ENCODE results near the gene EBF3. TPM values are rescaled to one million over a fixed set of nuclear protein-coding genes. Genes with fewer than 3 reads are reported as not detected.

EBF3 gene, protein sequence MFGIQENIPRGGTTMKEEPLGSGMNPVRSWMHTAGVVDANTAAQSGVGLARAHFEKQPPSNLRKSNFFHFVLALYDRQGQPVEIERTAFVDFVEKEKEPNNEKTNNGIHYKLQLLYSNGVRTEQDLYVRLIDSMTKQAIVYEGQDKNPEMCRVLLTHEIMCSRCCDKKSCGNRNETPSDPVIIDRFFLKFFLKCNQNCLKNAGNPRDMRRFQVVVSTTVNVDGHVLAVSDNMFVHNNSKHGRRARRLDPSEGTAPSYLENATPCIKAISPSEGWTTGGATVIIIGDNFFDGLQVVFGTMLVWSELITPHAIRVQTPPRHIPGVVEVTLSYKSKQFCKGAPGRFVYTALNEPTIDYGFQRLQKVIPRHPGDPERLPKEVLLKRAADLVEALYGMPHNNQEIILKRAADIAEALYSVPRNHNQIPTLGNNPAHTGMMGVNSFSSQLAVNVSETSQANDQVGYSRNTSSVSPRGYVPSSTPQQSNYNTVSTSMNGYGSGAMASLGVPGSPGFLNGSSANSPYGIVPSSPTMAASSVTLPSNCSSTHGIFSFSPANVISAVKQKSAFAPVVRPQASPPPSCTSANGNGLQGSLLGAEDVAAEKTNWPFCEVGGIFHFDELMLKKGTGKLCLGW
- total RNA-seq (2022) (not detected in 2 replicates), Bru-seq, nascent RNA (percentile 9 among the genes with signal in this experiment), BruChase-seq, experiment 1, labeled RNA remaining after a 6-hour chase (percentile 7 among the genes with signal in this experiment), BruChase-seq, experiment 2, labeled RNA remaining after a 2-hour chase (percentile 4 among the genes with signal in this experiment)
- long read RNA-seq, result 0 reads

DNA sequence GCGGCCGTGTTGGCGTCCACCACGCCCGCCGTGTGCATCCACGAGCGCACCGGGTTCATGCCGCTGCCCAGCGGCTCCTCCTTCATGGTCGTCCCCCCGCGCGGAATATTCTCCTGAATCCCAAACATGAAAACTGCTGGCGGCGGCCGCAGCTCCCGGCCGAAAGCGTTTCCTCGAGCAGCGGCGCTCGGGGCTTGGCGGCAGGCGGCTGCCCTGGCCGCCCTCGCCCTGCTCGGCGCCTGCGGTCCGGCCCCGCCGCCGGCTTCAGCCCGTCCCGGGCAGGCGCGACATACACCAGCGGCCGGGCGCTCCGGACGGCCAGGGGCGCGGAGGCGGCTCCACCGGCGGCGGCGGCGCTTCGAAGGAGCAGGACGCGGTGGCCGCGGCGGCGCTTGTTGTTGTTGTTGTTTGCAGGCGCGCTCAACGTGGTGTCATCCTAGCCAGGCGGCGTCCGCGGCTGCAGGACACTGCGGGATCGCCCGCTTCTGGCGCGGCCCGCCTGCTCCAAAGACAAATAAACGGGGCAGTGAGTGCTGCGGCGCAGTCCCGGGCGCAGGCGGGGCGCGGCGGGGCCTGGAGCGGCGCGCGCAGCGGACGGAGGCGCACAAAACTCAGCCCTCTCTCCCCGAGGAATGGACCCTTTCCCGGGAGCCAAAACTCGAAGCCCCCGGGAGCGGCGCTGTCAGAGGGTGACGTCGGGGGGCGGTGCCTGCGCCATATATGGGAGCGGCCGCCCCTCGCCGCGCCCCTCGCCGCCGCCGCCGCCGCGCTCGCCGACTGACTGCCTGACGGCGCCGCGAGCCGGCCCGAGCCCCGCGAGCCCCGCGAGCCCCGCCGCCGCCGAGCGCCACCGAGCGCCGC is at the start of gene EBF3:
TSS of gene EBF3 (minus strand) at position 634 of the 861 bp plus-strand sequence. CDS start at position 128, 506 bp downstream.
- no peaks in the 10 kb centered on the region for H3K9me3 Mint-ChIP-seq (ENCODE audit: low read depth, unreplicated experiment)
- H3K27me3 Mint-ChIP-seq (ENCODE audit: unreplicated experiment), result no peaks in the 10 kb centered on the region
- no peaks in the 10 kb centered on the region for H3K4me1 Mint-ChIP-seq (ENCODE audit: low read depth, unreplicated experiment)
- DNase-seq, result peak; percentile 56
- H3K36me3 Mint-ChIP-seq (ENCODE audit: insufficient read depth, unreplicated experiment), result no peaks in the 10 kb centered on the region
- H3K27ac Mint-ChIP-seq (ENCODE audit: unreplicated experiment), result no peak within 1 kb of the TSS
- CTCF ChIA-PET, result no interaction called here
- peak within 1 kb of the TSS; percentile 43 for H3K4me3 Mint-ChIP-seq (ENCODE audit: low read depth, unreplicated experiment)
- TF ChIP-seq, protein P1, sequence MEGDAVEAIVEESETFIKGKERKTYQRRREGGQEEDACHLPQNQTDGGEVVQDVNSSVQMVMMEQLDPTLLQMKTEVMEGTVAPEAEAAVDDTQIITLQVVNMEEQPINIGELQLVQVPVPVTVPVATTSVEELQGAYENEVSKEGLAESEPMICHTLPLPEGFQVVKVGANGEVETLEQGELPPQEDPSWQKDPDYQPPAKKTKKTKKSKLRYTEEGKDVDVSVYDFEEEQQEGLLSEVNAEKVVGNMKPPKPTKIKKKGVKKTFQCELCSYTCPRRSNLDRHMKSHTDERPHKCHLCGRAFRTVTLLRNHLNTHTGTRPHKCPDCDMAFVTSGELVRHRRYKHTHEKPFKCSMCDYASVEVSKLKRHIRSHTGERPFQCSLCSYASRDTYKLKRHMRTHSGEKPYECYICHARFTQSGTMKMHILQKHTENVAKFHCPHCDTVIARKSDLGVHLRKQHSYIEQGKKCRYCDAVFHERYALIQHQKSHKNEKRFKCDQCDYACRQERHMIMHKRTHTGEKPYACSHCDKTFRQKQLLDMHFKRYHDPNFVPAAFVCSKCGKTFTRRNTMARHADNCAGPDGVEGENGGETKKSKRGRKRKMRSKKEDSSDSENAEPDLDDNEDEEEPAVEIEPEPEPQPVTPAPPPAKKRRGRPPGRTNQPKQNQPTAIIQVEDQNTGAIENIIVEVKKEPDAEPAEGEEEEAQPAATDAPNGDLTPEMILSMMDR (IDR thresholded peaks at IDR 0.05; ENCODE audit: unreplicated experiment), result no peak
- no TSS peak for BruUV-seq (replicated peaks)
- intact Hi-C loops (cut with micrococcal nuclease; ENCODE audit: unreplicated experiment), result no loop called here

DNA sequence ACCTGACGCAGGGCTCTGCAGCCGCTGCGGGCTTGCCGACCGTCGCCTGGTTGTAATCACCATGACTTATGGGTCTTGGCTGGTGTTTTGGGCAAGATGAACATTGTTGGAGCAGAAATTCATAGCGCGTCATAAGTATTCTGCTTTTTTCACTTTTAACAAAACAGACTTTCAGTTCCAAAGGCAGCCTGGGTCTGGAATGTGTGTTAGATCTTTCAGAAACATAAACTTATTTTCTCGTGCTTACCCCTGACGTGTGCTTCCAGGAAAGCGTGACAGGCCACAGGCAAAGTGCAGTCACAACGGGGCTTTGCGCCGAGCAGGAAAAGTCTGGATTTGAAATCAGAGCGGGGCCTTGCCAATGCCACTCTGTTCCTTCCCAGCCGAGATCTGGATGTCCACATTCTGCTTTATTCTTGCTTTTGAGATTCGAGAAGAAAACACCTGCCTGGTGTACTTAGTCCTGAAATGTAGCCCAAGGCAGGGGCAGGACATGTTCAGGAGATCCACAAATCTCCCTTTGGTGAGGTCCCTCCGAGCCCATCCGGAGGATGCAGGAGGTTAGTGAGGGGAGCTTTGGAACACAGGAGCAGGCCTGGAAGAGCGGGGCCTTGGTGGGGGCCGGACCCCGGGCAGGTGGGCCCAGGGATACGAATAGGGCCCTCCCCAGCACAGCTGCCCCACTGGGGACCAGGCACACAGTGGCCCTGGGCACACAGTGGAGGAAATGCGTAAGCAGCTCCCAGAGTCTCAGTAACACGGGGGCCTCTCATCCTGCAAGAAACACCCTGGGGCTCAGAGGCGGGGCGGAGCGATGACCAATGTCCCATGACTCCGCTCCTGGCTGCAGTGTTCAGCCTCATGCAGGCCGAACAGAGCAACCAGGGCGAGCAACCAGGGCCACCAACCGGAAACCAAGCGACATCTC is 49.5 kb upstream of the EBF3 start:
- Mint-ChIP-seq H3K4me3 (ENCODE audit: low read depth, unreplicated experiment) (no peak overlapping the region), H3K36me3 (ENCODE audit: insufficient read depth, unreplicated experiment) (no peaks in the 10 kb centered on the region), H3K9me3 (ENCODE audit: low read depth, unreplicated experiment) (peaks cover 11% of the 10 kb centered on the region), H3K27me3 (ENCODE audit: unreplicated experiment) (no peaks in the 10 kb centered on the region), H3K27ac (ENCODE audit: unreplicated experiment) (no peak overlapping the region), H3K4me1 (ENCODE audit: low read depth, unreplicated experiment) (no peaks in the 10 kb centered on the region)
- TF ChIP-seq, protein P1 (IDR thresholded peaks at IDR 0.05; ENCODE audit: unreplicated experiment), result no peak
- CTCF ChIA-PET, result interaction anchor here (0.7 kb wide), 1 partner anchor 16 kb away, joined by 4 read pairs; no protein-coding TSS in a partner anchor
- no TSS peak for BruUV-seq (replicated peaks)
- no peak for DNase-seq
- intact Hi-C loops (cut with micrococcal nuclease; ENCODE audit: unreplicated experiment), result no loop called here

DNA sequence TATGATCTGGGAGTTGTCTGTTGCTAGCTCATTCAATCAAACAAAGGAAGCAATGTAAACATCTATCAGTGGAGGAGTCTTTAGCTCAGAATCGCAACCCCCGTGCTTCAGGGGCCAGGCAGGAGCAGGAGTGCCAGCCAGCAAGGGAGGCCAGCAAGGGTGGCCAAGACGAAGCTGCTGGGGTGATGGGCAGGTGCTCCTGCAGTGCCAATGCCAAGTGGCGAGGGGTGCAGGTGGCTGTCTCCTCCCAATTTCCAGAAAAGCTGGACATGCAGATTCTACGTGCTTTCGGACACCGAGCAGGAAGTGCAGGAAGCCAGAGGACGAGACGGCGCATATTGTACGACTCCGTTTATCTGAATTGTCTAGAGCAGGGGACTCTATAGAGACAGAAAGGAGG is 48.1 kb upstream of the EBF3 start:
- H3K27me3 Mint-ChIP-seq (ENCODE audit: unreplicated experiment), result no peaks in the 10 kb centered on the region
- TF ChIP-seq, protein P1 (IDR thresholded peaks at IDR 0.05; ENCODE audit: unreplicated experiment), result no peak
- H3K27ac Mint-ChIP-seq (ENCODE audit: unreplicated experiment), result no peak overlapping the region
- intact Hi-C loops (cut with micrococcal nuclease; ENCODE audit: unreplicated experiment), result no loop called here
- no peak for DNase-seq
- CTCF ChIA-PET, result no interaction called here
- BruUV-seq (replicated peaks), result no TSS peak
- H3K4me3 Mint-ChIP-seq (ENCODE audit: low read depth, unreplicated experiment), result no peak overlapping the region
- H3K9me3 Mint-ChIP-seq (ENCODE audit: low read depth, unreplicated experiment), result peaks cover 15% of the 10 kb centered on the region
- no peaks in the 10 kb centered on the region for H3K4me1 Mint-ChIP-seq (ENCODE audit: low read depth, unreplicated experiment)
- no peaks in the 10 kb centered on the region for H3K36me3 Mint-ChIP-seq (ENCODE audit: insufficient read depth, unreplicated experiment)

Measured in Calu3 (cell line).